RPMI7951 (cell line): ENCODE measurements around the gene ASB6. TPM values are rescaled to one million over a fixed set of nuclear protein-coding genes. Genes with fewer than 3 reads are reported as not detected.

Experiments used
- DNase-seq: peaks from one replicate; pipeline ENCODE4 v3.0.0-alpha.2; 2012; ENCODE audit warnings: low read depth
- total RNA-seq: library from RNA; depleted of rRNA; stranded (reverse); fragments of >200 nt; shearing (Covaris generic); gene quantifications from 2 replicates; pipeline ENCODE4 v1.2.3, GENCODE V29; 2014; rRNA removed

Gene ASB6
- total RNA-seq, 1 experiment from 2014 or later: 10.3 TPM

- DNase-seq: no peak
Observed at GRCh38 chr9:129586245-129586644, 55.7 kb downstream of the ASB6 start.

DNA sequence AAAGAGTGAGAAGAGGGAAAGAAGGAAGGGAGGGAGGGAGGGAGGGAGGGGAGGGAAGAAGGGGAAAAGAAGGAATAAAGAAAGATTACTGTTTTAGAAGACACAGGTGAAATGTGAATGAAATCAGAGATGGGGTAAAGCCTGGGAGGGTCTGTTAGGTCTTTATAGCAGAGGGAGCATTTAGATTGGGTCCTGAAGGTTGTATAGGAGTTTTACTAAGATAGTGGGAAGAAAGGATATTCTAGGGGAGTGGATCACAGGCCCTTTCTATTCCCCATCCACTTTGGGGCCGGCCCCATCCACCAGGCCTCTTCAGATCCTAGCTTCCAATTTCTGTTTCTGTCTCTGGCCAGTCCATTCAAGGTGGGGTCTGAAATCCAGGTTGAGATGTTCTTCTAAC lies 56.6 kb downstream of the ASB6 start:
- DNase-seq: no peak

Other genes with a start within 250 kb of the ASB6 start
- not detected in 2 replicates for gene C9orf50, start 21.1 kb downstream of the ASB6 start, total RNA-seq
- 39.2 and 40.6 TPM in 2 replicates for gene NTMT1, start 16.0 kb downstream of the ASB6 start, total RNA-seq
- not detected in 2 replicates for gene PRRX2, start 23.5 kb upstream of the ASB6 start, total RNA-seq
- 0.59 and 0.96 TPM in 2 replicates for gene PTGES, start 110.9 kb upstream of the ASB6 start, total RNA-seq
- 30.8 and 33.2 TPM in 2 replicates for gene TOR1B, start 161.0 kb upstream of the ASB6 start, total RNA-seq
- gene TOR1A, start 182.0 kb upstream of the ASB6 start, total RNA-seq: 34.0 and 35.9 TPM in 2 replicates
- 44.1 and 50.6 TPM in 2 replicates for gene C9orf78, start 193.1 kb upstream of the ASB6 start, total RNA-seq
- 7.3 and 9.1 TPM in 2 replicates for gene USP20, start 193.3 kb upstream of the ASB6 start, total RNA-seq